Hepatocyte (in vitro differentiated cells): ENCODE results near the gene DIPK1B.

ENCODE experiments used
- CTCF ChIP-seq: fragments of 200-600 bp; sonication (generic); IDR thresholded peaks from 2 replicates; pipeline ENCODE4 v1.5.1; 2016; ENCODE audit warnings: antibody characterized with exemption, mild to moderate bottlenecking; ENCODE audit not compliant: poor library complexity
- EZH2 ChIP-seq: fragments of 200-600 bp; sonication (generic); IDR thresholded peaks from 2 replicates; pipeline ENCODE4 v1.6.1; 2016; ENCODE audit warnings: antibody characterized with exemption, mild to moderate bottlenecking, borderline replicate concordance

- TF ChIP-seq CTCF (no peak), EZH2 (no peak)
Observed at GRCh38 chr9:136689108-136689460, 23.3 kb upstream of the DIPK1B start.
